Activated CD8-positive, alpha-beta memory T cell treated with anti-CD3 and anti-CD28 coated beads, Interleukin-2, amount 10 ng/mL, durations not matched to agents 7 days and 5 days (primary cell): ENCODE results near the gene STT3A. TPM values are rescaled to one million over a fixed set of nuclear protein-coding genes. Genes with fewer than 3 reads are reported as not detected.

Experiments used
- ATAC-seq: fragments of 150-1000 bp; cut with Tn5 transposase; one replicate; pipeline ENCODE4 v1.10.0; 2021; ENCODE audit warnings: moderate library complexity
- CTCF ChIA-PET: fragments of 350-600 bp; sonication (Branson Sonifier 250); formaldehyde crosslinking; loops from one replicate; lab custom pipeline; 2021; ENCODE audit warnings: antibody characterized with exemption; lab: Charles Lee
- DNase-seq: peaks from one replicate; pipeline ENCODE4 v3.0.0-alpha.2; 2020
- H3K27ac Mint-ChIP-seq: one replicate; pipeline ENCODE4 v1.8.0; 2021; ENCODE audit warnings: mild to moderate bottlenecking, mixed read lengths
- H3K27me3 Mint-ChIP-seq: one replicate; pipeline ENCODE4 v1.8.0; 2021; ENCODE audit warnings: mixed read lengths
- H3K36me3 Mint-ChIP-seq: one replicate; pipeline ENCODE4 v1.8.0; 2021; ENCODE audit warnings: mild to moderate bottlenecking, mixed read lengths
- H3K4me1 Mint-ChIP-seq: one replicate; pipeline ENCODE4 v1.8.0; 2021; ENCODE audit warnings: mixed read lengths
- H3K4me3 Mint-ChIP-seq: one replicate; pipeline ENCODE4 v1.8.0; 2021; ENCODE audit warnings: mild to moderate bottlenecking, moderate library complexity, mixed read lengths
- H3K9me3 Mint-ChIP-seq: one replicate; pipeline ENCODE4 v1.8.0; 2022; ENCODE audit warnings: low read depth, mixed read lengths
- total RNA-seq, 2 experiments: library from RNA; stranded (reverse); gene quantifications; one replicate each; pipeline ENCODE4 v1.2.3, GENCODE V29; 2021

The STT3A gene
- total RNA-seq, 2 experiments from 2014 or later = 82.9 to 128 TPM

GRCh38 chr11:125594958-125595357 lies 2.3 kb downstream of the STT3A start:
- CTCF ChIA-PET = interaction anchor here (1.0 to 1.2 kb wide), 2 partner anchors 30 to 293 kb away, joined by 3 to 4 read pairs; partner anchors contain the start of genes CHEK1 and HYLS1
- peaks cover 28% of the 10 kb centered on the region for H3K36me3 Mint-ChIP-seq
- peaks cover 39% of the 10 kb centered on the region for H3K4me1 Mint-ChIP-seq
- no peaks in the 10 kb centered on the region for H3K9me3 Mint-ChIP-seq
- DNase-seq (no peak), ATAC-seq (no peak)
- H3K27me3 Mint-ChIP-seq = no peaks in the 10 kb centered on the region
- H3K4me3 Mint-ChIP-seq = no peak overlapping the region
- H3K27ac Mint-ChIP-seq = no peak overlapping the region

- Mint-ChIP-seq H3K9me3 (no peaks in the 10 kb centered on the region), H3K4me1 (peaks cover 10% of the 10 kb centered on the region), H3K4me3 (no peak overlapping the region), H3K27ac (no peak overlapping the region), H3K27me3 (no peaks in the 10 kb centered on the region), H3K36me3 (peaks cover 56% of the 10 kb centered on the region)
- DNase-seq (no peak), ATAC-seq (no peak)
- CTCF ChIA-PET = no interaction called here
Measured at GRCh38 chr11:125600663-125601062, 8.0 kb downstream of the STT3A start.

- ATAC-seq (no peak), DNase-seq (no peak)
- Mint-ChIP-seq H3K4me1 (peaks cover 2% of the 10 kb centered on the region), H3K4me3 (no peak overlapping the region), H3K36me3 (peaks cover 61% of the 10 kb centered on the region), H3K27me3 (no peaks in the 10 kb centered on the region), H3K27ac (no peak overlapping the region), H3K9me3 (no peaks in the 10 kb centered on the region)
- CTCF ChIA-PET = interaction anchor here (0.7 to 1.7 kb wide), 3 partner anchors 10 to 24 kb away, joined by 3 read pairs; no protein-coding TSS in a partner anchor
Measured at GRCh38 chr11:125603207-125603606, 10.6 kb downstream of the STT3A start.

DNA sequence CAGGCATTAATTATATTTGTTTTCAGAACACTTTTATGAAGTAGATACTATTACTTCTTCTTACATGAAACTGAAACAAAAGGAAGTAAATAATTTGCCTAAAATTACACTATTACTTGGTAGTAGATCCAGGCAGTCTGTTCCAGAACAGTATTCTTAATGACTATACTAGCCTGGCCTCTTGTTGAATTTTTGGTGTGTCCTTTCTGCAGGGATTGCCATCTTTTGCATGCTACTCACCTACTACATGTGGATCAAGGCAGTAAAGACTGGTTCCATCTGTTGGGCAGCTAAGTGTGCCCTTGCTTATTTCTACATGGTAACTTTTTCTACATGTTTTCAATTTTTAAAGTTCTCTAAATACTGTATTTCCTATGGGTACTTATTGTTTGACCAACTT lies 12.8 kb downstream of the STT3A start:
- ATAC-seq (no peak), DNase-seq (no peak)
- H3K27me3 Mint-ChIP-seq = no peaks in the 10 kb centered on the region
- no peaks in the 10 kb centered on the region for H3K4me1 Mint-ChIP-seq
- no peaks in the 10 kb centered on the region for H3K9me3 Mint-ChIP-seq
- H3K27ac Mint-ChIP-seq = no peak overlapping the region
- H3K36me3 Mint-ChIP-seq = peaks cover 65% of the 10 kb centered on the region
- CTCF ChIA-PET = no interaction called here
- H3K4me3 Mint-ChIP-seq = no peak overlapping the region

DNA sequence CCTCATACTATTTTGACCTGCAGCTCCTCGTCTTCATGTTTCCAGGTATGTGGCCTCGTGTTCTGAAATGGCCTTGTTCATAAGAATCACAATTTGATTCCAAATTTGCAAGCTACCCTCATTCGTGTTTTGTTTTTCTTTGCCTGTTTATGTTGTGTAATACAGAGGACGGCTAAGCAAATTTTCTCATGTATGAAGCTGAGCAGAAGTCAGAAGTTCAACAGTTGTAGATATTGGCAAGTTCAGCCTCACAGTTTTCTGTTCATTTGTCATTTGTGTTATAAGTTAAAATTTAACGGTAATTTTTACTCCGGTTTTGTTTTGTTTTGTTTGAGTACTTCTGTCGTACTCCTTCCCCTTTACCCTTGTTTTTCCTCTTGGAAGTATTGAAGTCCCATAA lies 16.9 kb downstream of the STT3A start:
- CTCF ChIA-PET = no interaction called here
- DNase-seq = no peak
- Mint-ChIP-seq H3K27me3 (no peaks in the 10 kb centered on the region), H3K4me1 (peaks cover 2% of the 10 kb centered on the region), H3K9me3 (no peaks in the 10 kb centered on the region), H3K27ac (no peak overlapping the region), H3K4me3 (no peak overlapping the region), H3K36me3 (peaks cover 66% of the 10 kb centered on the region)
- no peak for ATAC-seq

DNA sequence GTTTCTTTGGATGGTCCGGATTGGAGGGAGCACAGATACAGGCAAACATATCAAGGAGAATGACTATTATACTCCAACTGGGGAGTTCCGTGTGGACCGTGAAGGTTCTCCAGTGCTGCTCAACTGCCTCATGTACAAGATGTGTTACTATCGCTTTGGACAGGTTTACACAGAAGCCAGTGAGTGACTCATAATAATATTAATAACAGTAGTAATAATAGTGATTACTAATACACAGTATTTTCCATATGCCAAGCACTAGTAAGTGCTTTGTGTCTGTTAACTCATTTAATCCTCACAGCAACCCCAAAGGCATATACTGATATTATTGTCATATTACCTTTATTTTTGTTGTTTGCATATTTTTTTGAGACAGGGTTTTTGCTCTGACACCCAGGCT lies 25.7 kb downstream of the STT3A start:
- ATAC-seq (no peak), DNase-seq (no peak)
- Mint-ChIP-seq H3K9me3 (no peaks in the 10 kb centered on the region), H3K4me3 (no peak overlapping the region), H3K27ac (no peak overlapping the region), H3K27me3 (no peaks in the 10 kb centered on the region), H3K36me3 (peaks cover 54% of the 10 kb centered on the region), H3K4me1 (no peaks in the 10 kb centered on the region)
- CTCF ChIA-PET = interaction anchor here (1.4 kb wide), 1 partner anchor 15 kb away, joined by 3 read pairs; no protein-coding TSS in a partner anchor

GRCh38 chr11:125621995-125622394 lies 29.3 kb downstream of the STT3A start:
- H3K9me3 Mint-ChIP-seq = no peaks in the 10 kb centered on the region
- CTCF ChIA-PET = no interaction called here
- DNase-seq (no peak), ATAC-seq (no peak)
- no peak overlapping the region for H3K4me3 Mint-ChIP-seq
- no peaks in the 10 kb centered on the region for H3K27me3 Mint-ChIP-seq
- H3K4me1 Mint-ChIP-seq = peaks cover 14% of the 10 kb centered on the region
- H3K36me3 Mint-ChIP-seq = peaks cover 43% of the 10 kb centered on the region
- no peak overlapping the region for H3K27ac Mint-ChIP-seq

DNA sequence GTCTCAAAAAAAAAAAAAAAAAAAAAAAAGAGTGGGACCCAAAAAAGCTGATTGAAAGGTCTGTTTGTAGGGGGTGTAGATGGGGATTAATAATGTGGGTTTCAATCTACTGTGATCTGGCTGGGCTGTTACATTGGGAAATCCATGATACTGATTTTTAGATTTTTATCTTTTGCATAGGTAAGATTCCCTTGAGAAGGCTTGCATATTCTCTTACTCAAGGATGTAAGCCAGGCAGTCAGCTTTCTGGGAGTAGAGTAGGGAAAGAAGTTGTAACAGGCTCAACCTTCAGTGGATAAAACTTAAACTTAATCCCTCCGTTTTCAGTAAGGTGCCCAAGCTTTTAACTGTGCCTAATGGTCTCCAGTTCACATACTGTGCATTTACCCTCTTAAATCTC lies 30.4 kb downstream of the STT3A start:
- CTCF ChIA-PET = interaction anchor here (0.6 to 1.7 kb wide), 3 partner anchors 29 to 54 kb away, joined by 3 to 4 read pairs (median 3); partner anchors contain the start of genes EI24 and STT3A
- Mint-ChIP-seq H3K4me3 (no peak overlapping the region), H3K4me1 (peaks cover 24% of the 10 kb centered on the region), H3K36me3 (peaks cover 50% of the 10 kb centered on the region), H3K27me3 (no peaks in the 10 kb centered on the region), H3K27ac (no peak overlapping the region), H3K9me3 (no peaks in the 10 kb centered on the region)
- no peak for DNase-seq
- no peak for ATAC-seq

GRCh38 chr11:125624756-125625213 lies 32.1 kb downstream of the STT3A start, which contains the start of gene CHEK1:
Gene CHEK1, plus strand, starts transcription at chr11:125625163. Its CDS starts 1,606 bp downstream, at chr11:125626769.
- CTCF ChIA-PET = interaction anchor here (0.7 to 2.9 kb wide), 7 partner anchors 10 to 263 kb away, joined by 3 to 15 read pairs (median 4); partner anchors contain the start of genes HYLS1 and STT3A
- Mint-ChIP-seq H3K27ac (peak within 1 kb of the TSS; percentile 92), H3K4me1 (peaks cover 33% of the 10 kb centered on the region), H3K36me3 (peaks cover 42% of the 10 kb centered on the region), H3K27me3 (no peaks in the 10 kb centered on the region), H3K9me3 (no peaks in the 10 kb centered on the region), H3K4me3 (peak within 1 kb of the TSS; percentile 88)
- ATAC-seq (no peak), DNase-seq (no peak)

DNA sequence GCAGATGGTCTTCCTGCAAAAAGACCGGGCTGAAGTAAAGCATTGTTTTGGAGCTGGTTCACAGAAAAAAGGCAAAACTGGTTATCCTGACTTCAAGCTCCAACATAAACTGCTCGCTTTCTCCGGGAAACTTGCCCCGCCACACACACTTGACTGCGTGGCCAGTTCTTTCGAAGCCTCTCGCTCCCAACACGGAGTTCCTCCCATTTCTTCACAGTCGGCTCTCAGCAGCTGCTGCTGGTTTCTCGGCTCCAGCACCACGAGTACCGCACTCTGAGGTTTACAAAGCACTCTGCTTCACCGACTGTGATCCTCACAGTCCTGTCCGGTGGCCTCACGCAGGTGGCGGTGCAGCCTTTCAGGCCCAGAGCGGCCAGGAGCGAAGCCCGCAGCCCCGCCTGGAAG lies 32.6 kb downstream of the STT3A start:
- Mint-ChIP-seq H3K27ac (peak overlapping the region; percentile 92), H3K4me3 (peak overlapping the region; percentile 88), H3K36me3 (peaks cover 42% of the 10 kb centered on the region), H3K27me3 (no peaks in the 10 kb centered on the region), H3K4me1 (peaks cover 35% of the 10 kb centered on the region), H3K9me3 (no peaks in the 10 kb centered on the region)
- CTCF ChIA-PET = interaction anchor here (0.6 to 2.9 kb wide), 9 partner anchors 9 to 262 kb away, joined by 3 to 15 read pairs (median 4); partner anchors contain the start of genes HYLS1 and STT3A
- DNase-seq = no peak
- ATAC-seq = no peak

DNA sequence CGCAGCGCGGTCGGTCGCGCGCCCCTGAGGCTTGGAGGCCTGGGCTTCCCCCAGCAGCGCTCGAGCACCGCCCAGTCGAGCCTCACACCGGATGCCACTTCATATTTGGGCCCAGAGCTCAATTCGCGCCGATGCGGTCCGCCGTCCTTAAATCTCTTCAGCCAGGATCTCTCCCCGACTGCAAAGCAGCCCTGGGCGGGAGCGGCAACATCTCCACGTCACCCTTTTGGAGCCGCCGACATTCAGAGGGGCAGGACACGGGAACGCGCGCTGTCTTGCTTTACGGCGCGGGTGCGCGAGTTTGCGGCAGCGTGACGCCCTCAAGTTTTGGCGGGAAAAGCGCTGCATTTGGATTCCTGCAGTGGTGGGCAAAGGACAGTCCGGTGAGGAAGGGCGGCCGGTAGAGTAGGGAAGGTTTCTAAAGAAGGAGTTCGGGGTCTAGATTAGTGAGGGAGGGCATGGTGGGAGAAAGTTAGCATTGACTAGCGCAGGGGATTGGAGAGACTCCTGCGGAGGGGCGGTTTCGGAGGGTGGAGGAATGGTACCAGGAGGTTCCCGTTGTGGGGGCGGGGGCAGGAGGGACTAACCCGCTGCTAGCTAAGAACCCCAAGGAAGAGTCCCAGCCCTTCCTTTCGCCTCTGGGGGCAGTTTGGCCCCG lies 33.1 kb downstream of the STT3A start:
- Mint-ChIP-seq H3K27me3 (no peaks in the 10 kb centered on the region), H3K4me3 (peak overlapping the region; percentile 88), H3K27ac (peak overlapping the region; percentile 92), H3K9me3 (no peaks in the 10 kb centered on the region), H3K4me1 (peaks cover 36% of the 10 kb centered on the region), H3K36me3 (peaks cover 40% of the 10 kb centered on the region)
- CTCF ChIA-PET = interaction anchor here (0.6 to 2.9 kb wide), 10 partner anchors 9 to 262 kb away, joined by 3 to 15 read pairs (median 4); partner anchors contain the start of genes HYLS1 and STT3A
- DNase-seq = peak; percentile 91
- ATAC-seq = peak; percentile 91

DNA sequence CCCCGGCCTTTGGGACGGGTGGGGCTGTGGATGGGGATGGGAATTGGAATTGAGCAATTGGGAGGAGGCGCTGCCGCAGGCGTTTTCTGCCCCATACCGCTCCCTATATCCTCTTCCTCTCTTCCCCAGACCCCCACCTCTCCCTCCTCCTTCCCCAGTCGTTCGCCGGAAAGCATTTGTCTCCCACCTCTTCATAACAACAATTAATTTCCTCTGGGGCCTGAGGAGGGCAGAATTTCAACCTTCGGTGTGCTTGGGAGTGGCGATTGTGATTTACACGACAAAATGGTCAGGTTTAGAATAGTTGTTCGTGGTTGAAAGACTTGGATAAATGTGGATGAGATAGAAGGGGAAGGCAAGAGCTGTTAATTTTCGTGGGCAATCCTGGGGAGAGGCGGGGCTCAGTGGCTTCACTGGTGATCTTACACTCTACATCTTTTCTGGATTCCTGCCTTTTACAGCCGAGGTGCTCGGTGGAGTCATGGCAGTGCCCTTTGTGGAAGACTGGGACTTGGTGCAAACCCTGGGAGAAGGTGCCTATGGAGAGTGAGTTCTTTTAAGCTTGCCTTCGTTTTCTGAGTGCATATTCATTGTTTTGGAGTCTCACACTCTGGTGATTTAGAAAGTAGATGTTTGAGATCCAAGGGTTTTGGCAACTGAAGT lies 33.8 kb downstream of the STT3A start:
- ATAC-seq = peak; percentile 28
- Mint-ChIP-seq H3K4me3 (peak overlapping the region; percentile 88), H3K27ac (peak overlapping the region; percentile 92), H3K9me3 (no peaks in the 10 kb centered on the region), H3K4me1 (peaks cover 41% of the 10 kb centered on the region), H3K36me3 (peaks cover 41% of the 10 kb centered on the region), H3K27me3 (no peaks in the 10 kb centered on the region)
- DNase-seq = peak; percentile 52
- CTCF ChIA-PET = interaction anchor here (0.6 to 2.9 kb wide), 7 partner anchors 11 to 729 kb away, joined by 3 to 15 read pairs (median 4); partner anchors contain the start of genes HYLS1, ROBO4 and STT3A

DNA sequence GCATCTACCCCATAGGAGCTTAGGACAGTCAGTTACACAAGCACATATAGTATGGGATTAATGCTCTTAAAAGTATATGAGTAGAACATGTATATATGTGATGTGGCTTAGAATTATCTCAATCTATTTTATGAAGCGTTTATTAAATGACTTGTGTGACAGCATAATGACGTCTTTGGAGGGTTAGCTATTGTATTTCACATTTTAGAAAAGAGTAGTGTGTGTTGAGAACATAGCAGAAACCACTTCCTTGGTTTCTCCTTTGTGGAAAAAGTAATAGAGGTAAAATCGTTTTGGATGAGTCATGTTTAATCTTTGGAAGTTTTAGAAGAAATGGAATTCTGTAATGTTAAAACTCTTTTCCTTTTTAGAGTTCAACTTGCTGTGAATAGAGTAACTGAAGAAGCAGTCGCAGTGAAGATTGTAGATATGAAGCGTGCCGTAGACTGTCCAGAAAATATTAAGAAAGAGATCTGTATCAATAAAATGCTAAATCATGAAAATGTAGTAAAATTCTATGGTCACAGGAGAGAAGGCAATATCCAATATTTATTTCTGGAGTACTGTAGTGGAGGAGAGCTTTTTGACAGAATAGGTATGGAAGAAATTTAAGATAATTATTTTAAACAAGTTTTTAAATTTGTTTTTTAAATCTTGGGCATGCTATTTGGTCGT lies 34.7 kb downstream of the STT3A start:
- Mint-ChIP-seq H3K4me1 (peaks cover 43% of the 10 kb centered on the region), H3K4me3 (peak overlapping the region; percentile 88), H3K9me3 (no peaks in the 10 kb centered on the region), H3K27ac (peak overlapping the region; percentile 92), H3K27me3 (no peaks in the 10 kb centered on the region), H3K36me3 (peaks cover 35% of the 10 kb centered on the region)
- DNase-seq (no peak), ATAC-seq (no peak)
- CTCF ChIA-PET = interaction anchor here (0.6 to 2.9 kb wide), 6 partner anchors 10 to 260 kb away, joined by 3 to 15 read pairs (median 4); partner anchors contain the start of genes HYLS1 and STT3A
